Neural cell (in vitro differentiated cells): ENCODE results near the gene STX4. TPM values are rescaled to one million over a fixed set of nuclear protein-coding genes. Genes with fewer than 3 reads are reported as not detected.

ENCODE experiments used
- H2AFZ ChIP-seq: fragments of 200-600, 300-800 bp; sonication (generic), shearing (Covaris generic); 2 replicates; pipeline ENCODE4 v1.6.0; 2014; ENCODE audit warnings: low read depth, mild to moderate bottlenecking, antibody characterized with exemption, low read length, moderate library complexity
- H3F3A ChIP-seq: fragments of 200-600 bp; shearing (Covaris generic); 2 replicates; pipeline ENCODE4 v1.6.1; 2016; ENCODE audit warnings: mild to moderate bottlenecking, moderate library complexity, mixed read lengths, antibody characterized with exemption, low read length; ENCODE audit not compliant: insufficient read depth, poor library complexity, severe bottlenecking
- H3K27ac ChIP-seq: fragments of 200-600, 300-800 bp; sonication (generic), shearing (Covaris generic); 2 replicates; pipeline ENCODE4 v1.5.1; 2014; ENCODE audit warnings: mild to moderate bottlenecking, low read length, moderate library complexity
- H3K27me3 ChIP-seq: fragments of 300-800, 200-600 bp; sonication (generic), shearing (Covaris generic); 2 replicates; pipeline ENCODE4 v1.6.0; 2014; ENCODE audit warnings: mild to moderate bottlenecking, low read depth, low read length, moderate library complexity; ENCODE audit not compliant: insufficient read depth
- H3K36me3 ChIP-seq: fragments of 300-800, 200-600 bp; sonication (generic), shearing (Covaris generic); 2 replicates; pipeline ENCODE4 v1.5.1; 2014; ENCODE audit warnings: mild to moderate bottlenecking, antibody characterized with exemption, low read length, moderate library complexity; ENCODE audit not compliant: insufficient read depth
- H3K4me2 ChIP-seq: fragments of 300-800, 200-600 bp; sonication (generic), shearing (Covaris generic); 2 replicates; pipeline ENCODE4 v1.6.0; 2014; ENCODE audit warnings: mild to moderate bottlenecking, low read length
- H3K4me3 ChIP-seq: fragments of 300-800, 200-600 bp; sonication (generic), shearing (Covaris generic); 2 replicates; pipeline ENCODE4 v1.5.1; 2014; ENCODE audit warnings: mild to moderate bottlenecking, low read length, moderate library complexity
- H3K79me2 ChIP-seq: fragments of 200-600 bp; shearing (Covaris generic); replicated peaks from 2 replicates; pipeline ENCODE4 v1.6.0; 2014; ENCODE audit warnings: mild to moderate bottlenecking, low read length, moderate library complexity; ENCODE audit not compliant: insufficient read depth
- H3K9ac ChIP-seq: fragments of 300-800, 200-600 bp; sonication (generic), shearing (Covaris generic); 2 replicates; pipeline ENCODE4 v1.6.1; 2016; ENCODE audit warnings: mild to moderate bottlenecking, low read length, mixed read lengths
- H3K9me2 ChIP-seq: fragments of 200-600 bp; shearing (Covaris generic); 2 replicates; pipeline ENCODE4 v1.6.1; 2016; ENCODE audit warnings: mild to moderate bottlenecking, low read length, mixed read lengths; ENCODE audit not compliant: insufficient read depth
- H3K9me3 ChIP-seq: fragments of 200-600, 300-800 bp; sonication (generic), shearing (Covaris generic); 2 replicates; pipeline ENCODE4 v1.6.1; 2016; ENCODE audit warnings: mild to moderate bottlenecking, mixed run types, low read length, moderate library complexity, mixed read lengths
- H4K20me1 ChIP-seq: fragments of 200-600 bp; shearing (Covaris generic); 2 replicates; pipeline ENCODE4 v1.6.1; 2016; ENCODE audit warnings: mild to moderate bottlenecking, mixed run types; ENCODE audit not compliant: insufficient read depth
- CTCF ChIP-seq: fragments of 450-650 bp; IDR thresholded peaks from 2 replicates; pipeline ENCODE4 v1.5.1; 2014; ENCODE audit warnings: antibody characterized with exemption, mild to moderate bottlenecking, moderate library complexity; ENCODE audit not compliant: poor library complexity, severe bottlenecking
- EP300 ChIP-seq: fragments of 450-650 bp; conservative IDR thresholded peaks from 2 replicates; pipeline ENCODE4 v1.6.1; 2014; ENCODE audit warnings: antibody characterized with exemption, mild to moderate bottlenecking, moderate library complexity; ENCODE audit not compliant: poor library complexity, severe bottlenecking
- EZH2 ChIP-seq: fragments of 200-600, 300-800 bp; shearing (Covaris generic), sonication (generic); IDR thresholded peaks from 2 replicates; pipeline ENCODE4 v1.6.1; 2014; ENCODE audit warnings: antibody characterized with exemption, low read length, borderline replicate concordance, mild to moderate bottlenecking; ENCODE audit not compliant: insufficient read depth, poor library complexity, severe bottlenecking
- MXI1 ChIP-seq: fragments of 450-650 bp; conservative IDR thresholded peaks from 2 replicates; pipeline ENCODE4 v1.6.1; 2014; ENCODE audit warnings: antibody characterized with exemption, mild to moderate bottlenecking; ENCODE audit not compliant: poor library complexity, severe bottlenecking
- POLR2AphosphoS5 ChIP-seq: IDR thresholded peaks from 2 replicates; pipeline ENCODE4 v1.6.1; 2012
- RAD21 ChIP-seq: fragments of 450-650 bp; conservative IDR thresholded peaks from 2 replicates; pipeline ENCODE4 v1.6.1; 2014; ENCODE audit warnings: antibody characterized with exemption, mild to moderate bottlenecking, moderate library complexity
- REST ChIP-seq: IDR thresholded peaks from 2 replicates; pipeline ENCODE4 v1.6.1; 2012; ENCODE audit warnings: borderline replicate concordance
- SMC3 ChIP-seq: fragments of 450-650 bp; conservative IDR thresholded peaks from 2 replicates; pipeline ENCODE4 v1.6.1; 2014; ENCODE audit warnings: antibody characterized with exemption, mild to moderate bottlenecking, moderate library complexity; ENCODE audit not compliant: poor library complexity
- TAF1 ChIP-seq: IDR thresholded peaks from 2 replicates; pipeline ENCODE4 v1.6.1; 2012; ENCODE audit warnings: low read depth
- polyA plus RNA-seq: library from polyadenylated mRNA; depleted of rRNA; stranded (reverse); fragments of >200 nt; gene quantifications from 2 replicates; pipeline ENCODE4 v1.2.3, GENCODE V29; 2014

STX4 gene
- polyA plus RNA-seq, 1 donor from 2014 or later, result 32.2 TPM

GRCh38 chr16:31002862-31003341 is 30.5 kb upstream of the STX4 start:
- Histone ChIP-seq H3K27me3 (no peaks in the 10 kb centered on the region), H3K79me2 (no peaks in the 10 kb centered on the region), H3K9me3 (no peaks in the 10 kb centered on the region), H3K27ac (no peak overlapping the region), H3K9me2 (no peaks in the 10 kb centered on the region), H3K9ac (no peak overlapping the region), H2AFZ (no peak overlapping the region), H3F3A (no peaks in the 10 kb centered on the region), H3K4me3 (no peak overlapping the region), H4K20me1 (no peaks in the 10 kb centered on the region), H3K36me3 (no peaks in the 10 kb centered on the region), H3K4me2 (no peak overlapping the region)
- TF ChIP-seq POLR2AphosphoS5, result no peak
- no peak for TF ChIP-seq MXI1
- no peak for TF ChIP-seq REST
- TF ChIP-seq EZH2, result no peak
- TF ChIP-seq RAD21, result no peak
- TF ChIP-seq TAF1, result no peak
- TF ChIP-seq CTCF, result no peak
- TF ChIP-seq EP300, result no peak
- no peak for TF ChIP-seq SMC3

- Histone ChIP-seq H3K36me3 (no peaks in the 10 kb centered on the region), H2AFZ (no peak overlapping the region), H3K27ac (no peak overlapping the region), H3F3A (no peaks in the 10 kb centered on the region), H3K4me3 (no peak overlapping the region), H3K4me2 (no peak overlapping the region), H3K79me2 (peaks cover 4% of the 10 kb centered on the region), H3K9me3 (no peaks in the 10 kb centered on the region), H3K9me2 (no peaks in the 10 kb centered on the region), H3K27me3 (no peaks in the 10 kb centered on the region), H4K20me1 (no peaks in the 10 kb centered on the region), H3K9ac (no peak overlapping the region)
- TF ChIP-seq EP300 (no peak), RAD21 (no peak), SMC3 (no peak), CTCF (no peak), POLR2AphosphoS5 (no peak), MXI1 (no peak), REST (no peak), EZH2 (no peak), TAF1 (no peak)
Measured at GRCh38 chr16:31003744-31004143, 29.6 kb upstream of the STX4 start.
